HFF-Myc (cell line): ENCODE data around the gene MDFI.

Experiments
- DNase-seq: peaks from one replicate; pipeline ENCODE4 v3.0.0-alpha.2; 2011; ENCODE audit warnings: low read depth; ENCODE audit errors: extremely low read depth
- H3K4me3 ChIP-seq: replicated peaks from 2 replicates; pipeline ENCODE4 v1.5.1; 2011; ENCODE audit warnings: low read depth, mild to moderate bottlenecking, control low read depth, low read length
- TF ChIP-seq, protein P1 (sequence below): IDR thresholded peaks from 2 replicates; pipeline ENCODE4 v1.5.1; 2012; ENCODE audit warnings: mild to moderate bottlenecking, low read depth, low read length, control low read depth; ENCODE audit errors: missing control alignments

Gene MDFI

GRCh38 chr6:41693281-41694240, 55.3 kb downstream of the MDFI start:
- DNase-seq, result no peak
- H3K4me3 ChIP-seq, result no peak overlapping the region
- TF ChIP-seq, protein P1, sequence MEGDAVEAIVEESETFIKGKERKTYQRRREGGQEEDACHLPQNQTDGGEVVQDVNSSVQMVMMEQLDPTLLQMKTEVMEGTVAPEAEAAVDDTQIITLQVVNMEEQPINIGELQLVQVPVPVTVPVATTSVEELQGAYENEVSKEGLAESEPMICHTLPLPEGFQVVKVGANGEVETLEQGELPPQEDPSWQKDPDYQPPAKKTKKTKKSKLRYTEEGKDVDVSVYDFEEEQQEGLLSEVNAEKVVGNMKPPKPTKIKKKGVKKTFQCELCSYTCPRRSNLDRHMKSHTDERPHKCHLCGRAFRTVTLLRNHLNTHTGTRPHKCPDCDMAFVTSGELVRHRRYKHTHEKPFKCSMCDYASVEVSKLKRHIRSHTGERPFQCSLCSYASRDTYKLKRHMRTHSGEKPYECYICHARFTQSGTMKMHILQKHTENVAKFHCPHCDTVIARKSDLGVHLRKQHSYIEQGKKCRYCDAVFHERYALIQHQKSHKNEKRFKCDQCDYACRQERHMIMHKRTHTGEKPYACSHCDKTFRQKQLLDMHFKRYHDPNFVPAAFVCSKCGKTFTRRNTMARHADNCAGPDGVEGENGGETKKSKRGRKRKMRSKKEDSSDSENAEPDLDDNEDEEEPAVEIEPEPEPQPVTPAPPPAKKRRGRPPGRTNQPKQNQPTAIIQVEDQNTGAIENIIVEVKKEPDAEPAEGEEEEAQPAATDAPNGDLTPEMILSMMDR, result no peak

- TF ChIP-seq, protein P1, result no peak
- H3K4me3 ChIP-seq, result no peak overlapping the region
- DNase-seq, result no peak
These were observed 56.7 kb downstream of the MDFI start for GRCh38 chr6:41694815-41695526.

DNA sequence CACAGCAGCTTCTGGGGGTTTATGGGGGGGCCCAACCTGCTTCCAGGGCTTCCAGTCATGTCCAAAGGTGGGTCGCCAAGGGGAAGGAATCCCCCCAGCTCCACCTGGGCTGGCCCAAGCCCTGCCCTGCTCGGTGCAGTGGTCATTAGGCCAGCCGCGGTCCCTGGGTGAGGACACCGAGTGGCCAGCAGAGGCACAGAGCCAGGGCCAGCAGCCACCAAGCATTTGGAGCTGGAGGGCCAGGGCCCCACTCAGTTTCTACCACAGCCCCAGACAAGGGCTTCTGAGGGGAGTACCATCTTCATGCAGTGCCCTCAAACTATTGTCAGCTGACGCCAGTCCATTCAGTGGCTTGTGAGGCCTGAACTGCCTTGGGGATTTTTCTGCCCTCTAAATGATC, 57.6 kb downstream of the MDFI start:
- no peak for DNase-seq
- H3K4me3 ChIP-seq, result no peak overlapping the region
- TF ChIP-seq, protein P1, result no peak

- TF ChIP-seq, protein P1, result no peak
- no peak for DNase-seq
These were observed 58.5 kb downstream of the MDFI start for GRCh38 chr6:41696788-41697187.

DNA sequence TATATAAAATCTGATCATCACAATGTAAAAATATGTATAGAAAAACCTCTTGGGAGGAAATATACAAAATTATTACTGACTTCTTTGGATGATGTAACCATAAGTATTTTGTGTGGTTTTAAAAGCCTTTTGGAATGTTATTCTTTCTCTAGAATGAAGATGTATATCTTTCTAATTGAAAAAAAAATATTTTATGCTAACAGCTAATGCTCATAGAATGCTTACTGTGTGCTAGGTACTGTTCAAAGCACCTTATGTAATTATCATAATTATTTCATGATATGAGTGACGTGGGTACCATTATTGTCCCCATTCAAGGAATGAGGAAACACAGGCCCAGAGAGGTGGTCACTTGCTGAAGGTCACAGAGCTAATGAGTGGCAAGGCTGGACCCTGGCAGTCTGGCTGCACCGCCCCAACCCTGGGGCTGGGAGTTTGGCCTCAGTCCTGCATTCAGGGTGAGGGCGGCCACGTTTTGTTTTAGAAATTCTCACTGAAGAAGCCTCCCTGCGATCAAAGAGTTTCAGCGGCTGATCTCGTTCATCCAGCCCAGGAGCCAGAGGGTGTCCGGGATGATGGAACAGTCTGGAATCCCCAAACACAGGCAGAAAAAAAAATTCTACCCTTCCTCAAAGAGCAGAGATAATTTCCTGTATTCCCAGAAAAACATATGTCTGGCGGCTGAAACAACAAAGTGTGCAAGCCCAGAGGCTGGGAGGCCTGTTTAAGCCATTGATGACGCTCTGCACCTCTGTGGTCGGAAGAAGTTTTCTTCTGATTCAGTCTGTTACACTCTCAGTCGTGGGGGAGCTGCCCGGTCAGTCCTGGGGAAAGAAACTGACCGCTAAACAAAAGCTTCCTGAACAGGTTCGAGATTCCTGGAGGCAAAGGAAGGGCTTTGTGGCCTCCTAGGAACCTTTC, 59.9 kb downstream of the MDFI start:
- H3K4me3 ChIP-seq, result 0 out of 2 replicates have a peak overlapping the region, but pooled peaks have one; percentile 1
- TF ChIP-seq, protein P1, result no peak
- peak; percentile 80 for DNase-seq

More at GRCh38 chr6:41696788-41697187, 58.5 kb downstream of the MDFI start:
- no peak overlapping the region for H3K4me3 ChIP-seq

DNA sequence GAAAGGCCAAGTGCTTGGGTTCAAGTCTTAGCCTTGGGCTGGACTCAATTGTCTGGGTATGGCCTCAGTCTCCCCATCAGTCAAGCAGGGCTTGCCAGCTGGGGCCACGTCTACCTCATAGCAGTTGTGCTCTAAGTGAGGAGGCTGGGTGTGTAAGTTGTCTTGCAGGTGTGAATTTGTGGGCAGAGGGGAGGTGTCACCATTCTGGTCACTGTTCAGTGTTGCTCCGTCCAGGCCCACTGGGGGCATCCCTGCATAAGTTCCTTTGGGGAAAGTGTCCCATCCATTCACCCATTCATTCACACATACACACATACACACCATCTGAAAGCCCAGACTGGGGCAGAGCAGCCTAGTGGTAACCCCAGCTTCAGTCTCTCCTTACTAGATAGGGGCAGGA, 60.8 kb downstream of the MDFI start:
- no peak overlapping the region for H3K4me3 ChIP-seq
- TF ChIP-seq, protein P1, result no peak
- no peak for DNase-seq
